ENCODE results near the gene APBA2. TPM values are rescaled to one million over a fixed set of nuclear protein-coding genes. Genes with fewer than 3 reads are reported as not detected.

APBA2 gene
- total and polyA plus RNA-seq, 12 donors, result 0.16 to 0.85 (median 0.46) TPM

DNA sequence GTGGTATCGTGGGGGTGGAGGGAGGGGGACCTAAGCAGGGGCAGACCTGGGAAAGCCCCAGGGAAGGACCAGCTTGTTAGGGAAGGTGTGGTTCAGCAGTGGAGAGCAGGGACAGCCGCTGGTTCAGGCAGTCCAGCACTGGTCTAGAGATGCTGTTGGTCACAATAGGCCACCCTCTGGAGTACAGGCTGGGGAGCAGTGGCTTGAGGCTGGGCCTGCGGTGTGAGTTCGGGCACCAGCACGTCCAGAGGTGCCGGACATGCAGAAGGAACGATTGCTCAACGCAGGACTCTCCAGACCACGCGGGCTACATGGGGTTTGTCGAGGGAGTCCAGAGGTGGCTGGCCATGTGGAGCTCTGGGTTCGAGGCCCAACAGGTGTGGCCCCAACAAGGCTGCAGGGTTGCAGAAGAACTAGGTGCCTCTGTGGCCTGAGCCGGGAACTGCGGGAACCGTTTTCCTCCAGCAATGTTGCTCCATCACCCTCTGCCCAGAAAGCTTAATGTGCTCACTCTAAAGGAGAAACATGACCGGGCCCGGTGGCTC lies 143.9 kb downstream of the APBA2 start:
- TF ChIP-seq, protein P1, sequence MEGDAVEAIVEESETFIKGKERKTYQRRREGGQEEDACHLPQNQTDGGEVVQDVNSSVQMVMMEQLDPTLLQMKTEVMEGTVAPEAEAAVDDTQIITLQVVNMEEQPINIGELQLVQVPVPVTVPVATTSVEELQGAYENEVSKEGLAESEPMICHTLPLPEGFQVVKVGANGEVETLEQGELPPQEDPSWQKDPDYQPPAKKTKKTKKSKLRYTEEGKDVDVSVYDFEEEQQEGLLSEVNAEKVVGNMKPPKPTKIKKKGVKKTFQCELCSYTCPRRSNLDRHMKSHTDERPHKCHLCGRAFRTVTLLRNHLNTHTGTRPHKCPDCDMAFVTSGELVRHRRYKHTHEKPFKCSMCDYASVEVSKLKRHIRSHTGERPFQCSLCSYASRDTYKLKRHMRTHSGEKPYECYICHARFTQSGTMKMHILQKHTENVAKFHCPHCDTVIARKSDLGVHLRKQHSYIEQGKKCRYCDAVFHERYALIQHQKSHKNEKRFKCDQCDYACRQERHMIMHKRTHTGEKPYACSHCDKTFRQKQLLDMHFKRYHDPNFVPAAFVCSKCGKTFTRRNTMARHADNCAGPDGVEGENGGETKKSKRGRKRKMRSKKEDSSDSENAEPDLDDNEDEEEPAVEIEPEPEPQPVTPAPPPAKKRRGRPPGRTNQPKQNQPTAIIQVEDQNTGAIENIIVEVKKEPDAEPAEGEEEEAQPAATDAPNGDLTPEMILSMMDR (IDR thresholded peaks at IDR 0.05), result no peak
- H3K4me1 ChIP-seq, result no peaks in the 10 kb centered on the region

DNA sequence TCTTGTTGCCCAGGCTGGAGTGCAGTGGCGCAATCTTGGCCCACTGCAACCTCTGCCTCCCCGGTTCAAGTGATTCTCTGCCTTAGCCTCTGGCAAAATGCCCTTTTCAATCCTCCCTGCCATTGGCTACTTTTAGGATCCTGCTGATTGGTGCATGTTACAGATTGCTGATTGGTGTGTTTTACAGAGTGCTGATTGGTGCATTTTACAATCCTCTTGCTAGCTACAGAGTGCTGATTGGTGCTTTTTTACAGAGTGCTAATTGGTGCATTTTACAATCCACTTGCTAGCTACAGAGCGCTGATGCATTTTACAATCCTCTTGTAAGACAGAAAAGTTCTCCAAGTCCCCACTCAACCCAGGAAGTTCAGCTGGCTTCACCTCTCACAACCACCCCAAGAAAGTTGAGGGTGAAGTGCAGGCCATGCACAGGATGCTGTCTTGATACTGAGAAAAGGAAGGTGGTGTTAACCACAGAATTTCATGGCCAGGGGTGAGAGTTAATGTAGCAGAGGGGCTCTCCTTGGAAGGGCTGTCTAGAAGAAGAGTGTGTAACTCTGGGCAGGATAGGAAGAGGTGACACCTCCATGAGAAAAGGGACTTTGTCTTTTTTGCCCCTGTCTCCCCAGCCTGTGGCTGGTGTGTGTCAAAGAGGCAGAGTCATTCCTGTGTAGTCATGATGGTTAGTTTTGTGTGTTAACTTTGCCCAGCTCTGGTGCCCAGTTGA lies 145.9 kb downstream of the APBA2 start:
- ATAC-seq, result no peak
- TF ChIP-seq, protein P1 (IDR thresholded peaks at IDR 0.05), result no peak
- Histone ChIP-seq H3K27ac (no peak overlapping the region), H3K4me3 (no peak overlapping the region), H3K27me3 (no peaks in the 10 kb centered on the region), H3K36me3 (no peaks in the 10 kb centered on the region), H3K4me1 (no peaks in the 10 kb centered on the region), H3K9me3 (peaks cover 0 to 9% (median 0%) of the 10 kb centered on the region in 11 donors)
- no peak for DNase-seq
- intact Hi-C loops (cut with DNase I), result no loop called here
- WGBS, 2 donors, result 84 to 92% methylated on average over 3 of the region's 3 CpGs

More for the DNA sequence above, 143.9 kb downstream of the APBA2 start:
- Histone ChIP-seq H3K4me3 (no peak overlapping the region), H3K27me3 (no peaks in the 10 kb centered on the region), H3K27ac (no peak overlapping the region), H3K9me3 (peaks cover 0 to 9% (median 0%) of the 10 kb centered on the region in 11 donors), H3K36me3 (no peaks in the 10 kb centered on the region)
- DNase-seq, result no peak
- WGBS, 2 donors, result 93 to 95% methylated on average over 17 of the region's 17 CpGs
- ATAC-seq, result no peak
- intact Hi-C loops (cut with DNase I), result no loop called here

- DNase-seq, result no peak
- Histone ChIP-seq H3K36me3 (no peaks in the 10 kb centered on the region), H3K27me3 (no peaks in the 10 kb centered on the region), H3K9me3 (peaks cover 0 to 9% (median 0%) of the 10 kb centered on the region in 11 donors), H3K4me1 (no peaks in the 10 kb centered on the region), H3K4me3 (no peak overlapping the region), H3K27ac (peak overlapping the region in 1 of 10 donors; percentile 26)
- intact Hi-C loops (cut with DNase I), result no loop called here
- TF ChIP-seq, protein P1 (IDR thresholded peaks at IDR 0.05), result no peak
- ATAC-seq, result no peak
- 74 to 83% methylated on average over 4 of the region's 4 CpGs for WGBS, 2 donors
Observed at GRCh38 chr15:29032229-29032625, 146.5 kb downstream of the APBA2 start.

DNA sequence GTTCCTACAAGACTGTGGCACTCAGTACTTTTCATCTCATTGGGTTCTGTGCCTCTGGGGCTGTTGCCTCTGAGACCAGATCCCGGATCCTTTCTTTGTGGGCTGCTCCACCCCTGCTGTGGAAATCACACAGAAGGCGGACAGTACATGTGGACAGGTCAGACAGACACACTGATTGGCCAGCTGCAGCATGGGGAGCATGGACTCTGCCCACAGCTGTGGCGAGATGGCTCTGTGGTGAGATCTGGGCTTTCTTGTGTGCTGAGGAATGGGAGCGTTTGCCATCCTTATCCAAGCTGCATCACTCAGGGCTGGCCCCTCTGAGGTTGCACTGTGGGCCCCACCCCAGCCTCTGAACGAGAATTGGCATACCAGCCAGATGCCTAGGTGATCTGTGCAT lies 147.0 kb downstream of the APBA2 start:
- no peak overlapping the region for H3K27ac ChIP-seq
- no peaks in the 10 kb centered on the region for H3K36me3 ChIP-seq
- DNase-seq (no peak), ATAC-seq (no peak)
- peaks cover 0 to 9% (median 0%) of the 10 kb centered on the region in 11 donors for H3K9me3 ChIP-seq
- TF ChIP-seq, protein P1 (IDR thresholded peaks at IDR 0.05), result no peak
- H3K4me1 ChIP-seq, result no peaks in the 10 kb centered on the region
- intact Hi-C loops (cut with DNase I), result no loop called here
- no peak overlapping the region for H3K4me3 ChIP-seq
- whole genome bisulfite sequencing, 2 donors, result 82 to 90% methylated on average over 5 of the region's 5 CpGs
- no peaks in the 10 kb centered on the region for H3K27me3 ChIP-seq

Data from heart right ventricle (tissue), 16 donors.